A549 (cell line): ENCODE results near the gene DHDDS. TPM values are rescaled to one million over a fixed set of nuclear protein-coding genes. Genes with fewer than 3 reads are reported as not detected.
"Not testable (repeated sequence)": the region's sequence is repeated elsewhere in the genome, so short reads cannot be mapped to it uniquely, and the experiment has no call there.

Source experiments
- ATAC-seq, 2 experiments: fragments of 200-7000 bp in 1 of 2; fragments of >200 bp in 1 of 2; cut with Nextera tagmentation in 1 of 2; cut with Tn5 transposase in 1 of 2; 3 replicates each; pipeline versions ENCODE4 v1.8.0 to v1.9.1; 2018 to 2020; ENCODE audit warnings: mild to moderate bottlenecking in 1 of 2, moderate library complexity in 1 of 2
- CTCF ChIA-PET: fragments of 300-600 bp; sonication (Branson Sonifier 250); formaldehyde crosslinking; extraction: SDS; loops from one replicate; lab custom pipeline; 2021; ENCODE audit warnings: antibody characterized with exemption, inconsistent platforms; lab: Yijun Ruan, JAX
- POLR2A ChIA-PET: fragments of 350-600 bp; formaldehyde crosslinking; extraction: SDS; loops from one replicate; lab custom pipeline; 2021; ENCODE audit warnings: antibody characterized with exemption, inconsistent platforms; lab: Yijun Ruan, JAX
- DNase-seq, 2 experiments: peaks; one replicate each; pipeline versions ENCODE4 v3.0.0 to v3.0.0-alpha.2; 2011 to 2016; ENCODE audit warnings: low read depth in 1 of 2, low spot score in 1 of 2
- FAIRE-seq: peaks from 2 replicates; lab custom pipeline; 2011; peaks lifted over from hg19 to GRCh38; lab: Jason Lieb, UNC
- H3K27ac ChIP-seq, 2 experiments: fragments of >200 bp; sonication (Bioruptor Twin); formaldehyde crosslinking; 3 replicates each; pipeline ENCODE4 v1.5.1; 2016 to 2017
- H3K4me1 ChIP-seq: fragments of >200 bp; sonication (Bioruptor Twin); formaldehyde crosslinking; 3 replicates; pipeline ENCODE4 v1.6.1; 2016
- H3K4me2 ChIP-seq: fragments of >200 bp; sonication (Bioruptor Twin); formaldehyde crosslinking; 3 replicates; pipeline ENCODE4 v1.6.1; 2016
- H3K4me3 ChIP-seq: fragments of >200 bp; sonication (Bioruptor Twin); formaldehyde crosslinking; 3 replicates; pipeline ENCODE4 v1.5.1; 2016
- H3K9me3 ChIP-seq: fragments of >200 bp; sonication (Bioruptor Twin); formaldehyde crosslinking; 3 replicates; pipeline ENCODE4 v1.6.1; 2016
- BHLHE40 ChIP-seq: IDR thresholded peaks from 2 replicates; pipeline ENCODE4 v1.6.1; 2012; ENCODE audit warnings: low read depth, low read length, inconsistent platforms
- CHD4 ChIP-seq: fragments of 200-600 bp; sonication (generic); IDR thresholded peaks from 2 replicates; pipeline ENCODE4 v1.6.1; 2016; ENCODE audit warnings: antibody characterized with exemption, mild to moderate bottlenecking, borderline replicate concordance
- FOXS1 ChIP-seq: fragments of 250-450 bp; sonication (Bioruptor Pico); IDR thresholded peaks from 2 replicates; pipeline ENCODE4 v1.5.0; 2020; ENCODE audit warnings: mild to moderate bottlenecking, moderate library complexity
- GATA3 ChIP-seq: IDR thresholded peaks from 2 replicates; pipeline ENCODE4 v1.6.1; 2012; ENCODE audit warnings: borderline replicate concordance
- HOXB5 ChIP-seq: fragments of 250-450 bp; sonication (Bioruptor Pico); IDR thresholded peaks from 2 replicates; pipeline ENCODE4 v1.5.0; 2020; ENCODE audit warnings: mild to moderate bottlenecking, moderate library complexity
- JUN ChIP-seq, 2 experiments: fragments of >200 bp; sonication (Bioruptor Twin); formaldehyde crosslinking; IDR thresholded peaks; 2 replicates in 1 of 2; 3 replicates in 1 of 2; pipeline ENCODE4 v1.6.1; 2016 to 2017
- NFE2L2 ChIP-seq: fragments of 150-350 bp; conservative IDR thresholded peaks from 2 replicates; pipeline ENCODE4 v1.6.1; 2014; ENCODE audit warnings: low read length
- NPAS2 ChIP-seq: fragments of 250-450 bp; sonication (Bioruptor Pico); IDR thresholded peaks from 2 replicates; pipeline ENCODE4 v1.8.0; 2022; ENCODE audit warnings: mild to moderate bottlenecking, moderate library complexity, borderline replicate concordance
- PHF8 ChIP-seq: fragments of 200-600 bp; sonication (generic); IDR thresholded peaks from 2 replicates; pipeline ENCODE4 v1.6.1; 2016; ENCODE audit warnings: low read depth, mild to moderate bottlenecking, antibody characterized with exemption, moderate library complexity, borderline replicate concordance
- RCOR1 ChIP-seq: fragments of 150-350 bp; IDR thresholded peaks from 2 replicates; pipeline ENCODE4 v1.6.1; 2014; ENCODE audit warnings: antibody characterized with exemption, low read length, low read depth
- RNF2 ChIP-seq: fragments of 200-600 bp; sonication (generic); IDR thresholded peaks from 2 replicates; pipeline ENCODE4 v1.6.1; 2016; ENCODE audit warnings: low read depth, mild to moderate bottlenecking, antibody characterized with exemption, moderate library complexity, borderline replicate concordance
- SREBF2 ChIP-seq: fragments of 450-650 bp; IDR thresholded peaks from 2 replicates; pipeline ENCODE4 v1.6.1; 2014; ENCODE audit warnings: mild to moderate bottlenecking, moderate library complexity
- ZC3H11A ChIP-seq: fragments of 450-650 bp; IDR thresholded peaks from 2 replicates; pipeline ENCODE4 v1.6.1; 2014; ENCODE audit warnings: antibody characterized with exemption, mild to moderate bottlenecking
- ZFP36 ChIP-seq: fragments of 450-650 bp; IDR thresholded peaks from 2 replicates; pipeline ENCODE4 v1.6.1; 2014; ENCODE audit warnings: borderline replicate concordance; ENCODE audit not compliant: partially characterized antibody
- WGBS: methylation state at CpG from one replicate; pipeline ENCODE4 v1.1.6; 2017; ENCODE audit errors: missing lambda C conversion rate; 5-methylcytosine and 5-hydroxymethylcytosine counted together
- polyA plus RNA-seq, 4 experiments: library from polyadenylated mRNA; depleted of rRNA in 3 of 4; stranded (reverse); fragments of >200 nt; fragmentation: RNase III in 1 of 4; extraction: RNeasy Plus Mini Kit Qiagen cat#74134 plus additional on column Dnase treatment in 1 of 4; gene quantifications; 2 replicates in 3 of 4; 3 replicates in 1 of 4; pipeline ENCODE4 v1.2.3, GENCODE V29; 2011 to 2017
- TF ChIP-seq, protein P1 (sequence below): fragments of 450-650 bp; IDR thresholded peaks from 2 replicates; pipeline ENCODE4 v1.6.1; 2014; ENCODE audit warnings: antibody characterized with exemption
- TF ChIP-seq, protein P2 (sequence below): IDR thresholded peaks from 2 replicates; pipeline ENCODE4 v1.6.1; 2012
- TF ChIP-seq, protein P3 (sequence below): IDR thresholded peaks from 2 replicates; pipeline ENCODE4 v1.6.1; 2012; ENCODE audit warnings: low read depth, borderline replicate concordance
- TF ChIP-seq, protein P4 (sequence below): IDR thresholded peaks from 2 replicates; pipeline ENCODE4 v1.6.1; 2012
- TF ChIP-seq, protein P5 (sequence below): fragments of >200 bp; sonication (Bioruptor Twin); formaldehyde crosslinking; IDR thresholded peaks from 3 replicates; pipeline ENCODE4 v1.6.1; 2016

DHDDS gene
- polyA plus RNA-seq, 2 of the 4 experiments (the other 2 are of a cell fraction), result 26.0 to 27.3 TPM

DNA sequence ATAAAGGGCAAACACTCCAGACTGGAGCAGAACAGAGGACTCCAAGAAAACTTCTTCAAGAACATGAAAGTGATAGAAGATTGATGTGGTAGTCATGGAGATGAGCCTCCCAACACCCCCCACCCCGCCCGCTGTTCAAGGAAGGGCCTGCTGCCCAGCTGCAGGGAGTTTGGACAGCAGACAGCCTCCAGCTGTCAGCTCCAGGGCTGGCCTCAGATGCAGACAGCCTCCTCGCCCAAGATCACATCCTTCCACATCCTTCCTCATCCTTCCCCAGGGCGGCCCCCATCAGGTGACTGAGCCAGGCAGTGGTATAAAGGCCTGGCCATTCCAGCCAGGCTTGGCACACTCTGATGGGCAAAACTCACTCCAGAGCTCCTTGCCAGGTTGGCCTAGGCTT is 64.7 kb downstream of the DHDDS start:
- DNase-seq, result no peak
- Histone ChIP-seq H3K4me1 (peaks cover 7% of the 10 kb centered on the region; the same call in 2 of the 3 replicates), H3K4me2 (no peak overlapping the region), H3K4me3 (no peak overlapping the region), H3K27ac (no peak overlapping the region), H3K9me3 (no peaks in the 10 kb centered on the region)
- ATAC-seq, result no peak
- CTCF ChIA-PET, result interaction anchor here (0.8 kb wide), 1 partner anchor 13 kb away, joined by 3 read pairs; no protein-coding TSS in a partner anchor
- POLR2A ChIA-PET, result no interaction called here
- 90% methylated on average over 3 of the region's 4 CpGs for WGBS
- FAIRE-seq, result no peak
- TF ChIP-seq NPAS2 (CRISPR knock-in tag) (no peak), NFE2L2 (no peak), CHD4 (no peak)
- TF ChIP-seq, protein P1, sequence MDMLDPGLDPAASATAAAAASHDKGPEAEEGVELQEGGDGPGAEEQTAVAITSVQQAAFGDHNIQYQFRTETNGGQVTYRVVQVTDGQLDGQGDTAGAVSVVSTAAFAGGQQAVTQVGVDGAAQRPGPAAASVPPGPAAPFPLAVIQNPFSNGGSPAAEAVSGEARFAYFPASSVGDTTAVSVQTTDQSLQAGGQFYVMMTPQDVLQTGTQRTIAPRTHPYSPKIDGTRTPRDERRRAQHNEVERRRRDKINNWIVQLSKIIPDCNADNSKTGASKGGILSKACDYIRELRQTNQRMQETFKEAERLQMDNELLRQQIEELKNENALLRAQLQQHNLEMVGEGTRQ, result no peak

DNA sequence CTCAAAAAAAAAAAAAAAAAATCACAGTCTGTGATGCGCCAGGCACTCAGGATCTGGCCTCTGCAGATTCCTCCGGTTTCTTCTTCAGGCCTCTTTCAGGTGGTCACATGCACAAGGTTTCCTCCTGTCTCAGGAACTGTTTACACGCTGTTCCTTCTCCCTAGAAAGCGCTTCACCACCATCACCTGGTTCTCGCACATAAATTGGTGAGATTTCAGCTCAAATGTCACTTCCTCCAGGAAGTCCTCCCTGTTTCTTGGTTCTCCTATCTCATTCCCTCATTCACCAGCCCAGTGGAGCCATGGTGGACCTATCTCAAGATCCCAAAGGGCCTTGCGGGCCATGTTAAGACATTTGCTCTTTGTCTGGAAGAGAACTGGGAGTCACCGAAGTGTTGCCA is 66.8 kb downstream of the DHDDS start:
- no peak for DNase-seq
- Histone ChIP-seq H3K9me3 (no peaks in the 10 kb centered on the region), H3K27ac (no peak overlapping the region), H3K4me1 (peaks cover 13% of the 10 kb centered on the region; the same call in 2 of the 3 replicates), H3K4me3 (no peak overlapping the region)
- ATAC-seq, result no peak
- POLR2A ChIA-PET, result no interaction called here
- TF ChIP-seq RCOR1, result no peak
- TF ChIP-seq, protein P2, sequence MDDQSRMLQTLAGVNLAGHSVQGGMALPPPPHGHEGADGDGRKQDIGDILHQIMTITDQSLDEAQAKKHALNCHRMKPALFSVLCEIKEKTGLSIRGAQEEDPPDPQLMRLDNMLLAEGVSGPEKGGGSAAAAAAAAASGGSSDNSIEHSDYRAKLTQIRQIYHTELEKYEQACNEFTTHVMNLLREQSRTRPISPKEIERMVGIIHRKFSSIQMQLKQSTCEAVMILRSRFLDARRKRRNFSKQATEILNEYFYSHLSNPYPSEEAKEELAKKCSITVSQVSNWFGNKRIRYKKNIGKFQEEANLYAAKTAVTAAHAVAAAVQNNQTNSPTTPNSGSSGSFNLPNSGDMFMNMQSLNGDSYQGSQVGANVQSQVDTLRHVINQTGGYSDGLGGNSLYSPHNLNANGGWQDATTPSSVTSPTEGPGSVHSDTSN, result no peak
- TF ChIP-seq ZFP36, result peak; percentile 50
- TF ChIP-seq, all 56 proteins: peak for 1
- H3K4me2 ChIP-seq, result no peak overlapping the region
- 90% methylated on average over 7 of the region's 7 CpGs for WGBS
- FAIRE-seq, result no peak
- CTCF ChIA-PET, result interaction anchor here (1.5 to 4.7 kb wide), 3 partner anchors 12 to 32 kb away, joined by 3 to 25 read pairs (median 8); partner anchors contain the start of gene RPS6KA1

DNA sequence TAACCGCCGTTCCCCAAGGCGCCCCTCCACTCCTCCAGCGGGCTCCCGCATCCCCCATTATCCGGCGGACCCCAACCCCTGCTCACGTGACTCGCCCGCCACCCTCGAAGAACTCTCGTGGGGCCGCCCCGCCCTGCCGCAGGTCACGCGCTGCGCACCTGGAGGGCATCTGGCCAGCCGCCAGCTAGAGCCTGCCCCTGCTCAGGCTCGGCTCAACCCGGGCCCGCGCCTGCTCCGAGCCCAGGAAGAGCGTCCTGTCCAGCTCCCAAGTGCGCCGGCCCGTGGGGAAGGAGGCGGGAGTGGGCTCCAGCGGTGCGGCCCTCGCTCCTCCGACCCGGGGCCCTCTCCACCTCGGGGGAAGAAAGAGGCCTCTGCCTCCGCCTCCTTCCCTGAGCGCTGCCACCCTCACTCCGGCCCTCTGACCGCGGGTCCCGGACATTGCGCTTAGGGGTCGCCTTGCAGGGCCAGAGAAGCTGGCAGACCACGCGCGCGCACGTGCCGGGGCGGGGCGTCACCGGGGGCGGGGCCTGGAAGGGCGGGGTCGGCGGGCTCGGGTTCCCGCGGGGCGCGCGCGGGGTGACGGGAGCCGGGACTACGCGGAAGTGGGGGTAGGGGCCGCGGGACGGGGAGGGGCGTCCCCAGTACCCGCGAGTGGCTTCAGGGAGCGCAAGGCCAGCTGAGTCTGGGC is 68.5 kb downstream of the DHDDS start:
- DNase-seq, result peak; percentile 24 to 85
- peak overlapping the region; percentile 90 to 99 for H3K27ac ChIP-seq
- ATAC-seq, result peak; percentile 88 to 91
- WGBS, result 1% methylated on average over 28 of the region's 74 CpGs
- no peak for TF ChIP-seq FOXS1 (CRISPR knock-in tag)
- TF ChIP-seq, protein P3, sequence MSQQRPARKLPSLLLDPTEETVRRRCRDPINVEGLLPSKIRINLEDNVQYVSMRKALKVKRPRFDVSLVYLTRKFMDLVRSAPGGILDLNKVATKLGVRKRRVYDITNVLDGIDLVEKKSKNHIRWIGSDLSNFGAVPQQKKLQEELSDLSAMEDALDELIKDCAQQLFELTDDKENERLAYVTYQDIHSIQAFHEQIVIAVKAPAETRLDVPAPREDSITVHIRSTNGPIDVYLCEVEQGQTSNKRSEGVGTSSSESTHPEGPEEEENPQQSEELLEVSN, result peak; percentile 85
- TF ChIP-seq, protein P4, sequence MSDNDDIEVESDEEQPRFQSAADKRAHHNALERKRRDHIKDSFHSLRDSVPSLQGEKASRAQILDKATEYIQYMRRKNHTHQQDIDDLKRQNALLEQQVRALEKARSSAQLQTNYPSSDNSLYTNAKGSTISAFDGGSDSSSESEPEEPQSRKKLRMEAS, result peak; percentile 78
- TF ChIP-seq SREBF2, result no peak
- TF ChIP-seq PHF8, result peak; percentile 55
- TF ChIP-seq BHLHE40, result peak; percentile 86
- peak; percentile 29; the same call in 1 of the 2 replicates for TF ChIP-seq GATA3
- TF ChIP-seq HOXB5, result 0 out of 2 replicates have a peak, but pooled peaks have one; percentile 12
- peak; percentile 51 to 68; a peak in 4 of 5 replicates for TF ChIP-seq JUN (IDR thresholded peaks at IDR 0.05)
- TF ChIP-seq, protein P5, sequence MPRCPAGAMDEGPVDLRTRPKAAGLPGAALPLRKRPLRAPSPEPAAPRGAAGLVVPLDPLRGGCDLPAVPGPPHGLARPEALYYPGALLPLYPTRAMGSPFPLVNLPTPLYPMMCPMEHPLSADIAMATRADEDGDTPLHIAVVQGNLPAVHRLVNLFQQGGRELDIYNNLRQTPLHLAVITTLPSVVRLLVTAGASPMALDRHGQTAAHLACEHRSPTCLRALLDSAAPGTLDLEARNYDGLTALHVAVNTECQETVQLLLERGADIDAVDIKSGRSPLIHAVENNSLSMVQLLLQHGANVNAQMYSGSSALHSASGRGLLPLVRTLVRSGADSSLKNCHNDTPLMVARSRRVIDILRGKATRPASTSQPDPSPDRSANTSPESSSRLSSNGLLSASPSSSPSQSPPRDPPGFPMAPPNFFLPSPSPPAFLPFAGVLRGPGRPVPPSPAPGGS, result peak; percentile 63; the same call in 2 of the 3 replicates
- TF ChIP-seq, protein P1, result peak; percentile 84
- no peak for TF ChIP-seq ZC3H11A
- TF ChIP-seq RNF2, result peak; percentile 69; the same call in 1 of the 2 replicates
- TF ChIP-seq NPAS2 (CRISPR knock-in tag), result 0 out of 2 replicates have a peak, but pooled peaks have one; percentile 24
- TF ChIP-seq, all 56 proteins: peak for 11
- ChIA-PET CTCF (interaction anchor here (0.7 to 4.7 kb wide), 27 partner anchors 8 to 477 kb away, joined by 3 to 28 read pairs (median 5); partner anchors contain the start of genes HMGN2 and RPS6KA1), POLR2A (interaction anchor here (0.6 to 2.5 kb wide), 14 partner anchors 11 to 417 kb away, joined by 3 to 25 read pairs (median 4); partner anchors contain the start of genes DHDDS, HMGN2, PIGV and RPS6KA1)
- H3K4me2 ChIP-seq, result peak overlapping the region; percentile 81
- peaks cover 13% of the 10 kb centered on the region; the same call in 2 of the 3 replicates for H3K4me1 ChIP-seq
- peak overlapping the region; percentile 59 for H3K4me3 ChIP-seq
- no peak for FAIRE-seq
- H3K9me3 ChIP-seq, result no peaks in the 10 kb centered on the region

DNA sequence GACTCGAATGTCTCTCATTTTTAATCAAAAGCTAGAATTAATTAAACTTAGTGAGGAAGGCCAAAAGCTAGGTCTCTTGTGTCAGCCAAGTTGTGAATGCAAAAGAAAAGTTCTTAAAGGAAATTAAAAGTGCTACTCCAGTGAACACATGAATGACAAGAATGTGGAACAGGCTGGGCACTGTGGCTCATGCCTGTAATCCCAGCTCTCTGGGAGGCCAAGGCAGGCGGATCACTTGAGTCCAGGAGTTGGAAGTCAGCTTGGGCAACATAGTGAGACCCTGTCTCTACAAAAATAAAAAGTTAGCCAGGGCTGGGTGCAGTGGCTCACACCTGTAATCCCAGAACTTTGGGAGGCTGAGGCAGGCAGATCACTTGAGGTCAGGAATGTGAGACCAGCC is 78.6 kb downstream of the DHDDS start:
- POLR2A ChIA-PET, result not testable (repeated sequence)

DNA sequence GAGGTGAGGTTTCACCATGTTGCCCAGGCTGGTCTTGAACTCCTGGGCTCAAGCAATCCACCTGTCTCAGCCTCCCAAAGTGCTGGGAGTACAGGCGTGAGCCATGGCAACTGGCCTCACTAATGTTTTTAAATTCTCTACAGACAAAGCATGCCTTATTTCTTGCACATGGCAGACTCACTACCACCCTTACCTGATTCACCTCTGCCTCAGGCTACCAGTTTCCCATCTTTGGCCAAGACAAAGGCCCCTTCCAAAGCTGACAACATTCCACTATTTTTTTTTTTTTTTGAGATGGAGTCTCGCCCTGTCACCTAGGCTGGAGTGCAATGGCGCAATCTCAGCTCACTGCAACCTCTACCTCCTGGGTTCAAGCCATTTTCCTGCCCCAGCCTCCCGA is 83.7 kb downstream of the DHDDS start:
- H3K9me3 ChIP-seq, H3K27ac ChIP-seq, FAIRE-seq, H3K4me3 ChIP-seq, ATAC-seq, DNase-seq, H3K4me2 ChIP-seq, H3K4me1 ChIP-seq, CTCF ChIA-PET: not testable (repeated sequence)
- 84% methylated on average over 4 of the region's 4 CpGs for WGBS
- POLR2A ChIA-PET, result interaction anchor here (0.5 to 1.9 kb wide), 2 partner anchors 15 to 24 kb away, joined by 6 to 8 read pairs; no protein-coding TSS in a partner anchor

More for the DNA sequence above, 78.6 kb downstream of the DHDDS start:
- H3K4me2 ChIP-seq, ATAC-seq, FAIRE-seq, H3K4me3 ChIP-seq, DNase-seq, H3K4me1 ChIP-seq, H3K9me3 ChIP-seq, H3K27ac ChIP-seq: not testable (repeated sequence)
- CTCF ChIA-PET, result interaction anchor here (1.4 to 1.9 kb wide), 2 partner anchors 11 to 27 kb away, joined by 3 to 8 read pairs; no protein-coding TSS in a partner anchor
- 43% methylated on average over 2 of the region's 2 CpGs for WGBS
